Measurements from ENCODE around the gene NRF1.

- no peak for TF ChIP-seq POLR2AphosphoS5 (IDR thresholded peaks at IDR 0.05; ENCODE audit: borderline replicate concordance, low read depth, low read length)
- no peak for TF ChIP-seq EZH2 (IDR thresholded peaks at IDR 0.05)
Measured at GRCh38 chr7:129569326-129569725, 42.2 kb upstream of the NRF1 start.

Measured in SK-N-MC (cell line).